D721Med (cell line): ENCODE results near the gene ASIC2.

Experiments
- DNase-seq: peaks from one replicate; pipeline ENCODE4 v3.0.0; 2011; ENCODE audit warnings: low spot score; ENCODE audit not compliant: insufficient read length
- FAIRE-seq: peaks from 2 replicates; lab custom pipeline; 2011; peaks lifted over from hg19 to GRCh38; lab: Jason Lieb, UNC
- CTCF ChIP-seq: IDR thresholded peaks from 2 replicates; pipeline ENCODE4 v1.5.1; 2012; ENCODE audit warnings: mild to moderate bottlenecking, control low read depth; ENCODE audit not compliant: insufficient read depth; ENCODE audit errors: missing control alignments

Gene ASIC2

GRCh38 chr17:33039874-33040273 lies 253.2 kb downstream of the ASIC2 start:
- DNase-seq = no peak
- FAIRE-seq = no peak
- TF ChIP-seq CTCF = no peak

GRCh38 chr17:33038740-33039139 lies 254.4 kb downstream of the ASIC2 start:
- no peak for DNase-seq
- no peak for FAIRE-seq

DNA sequence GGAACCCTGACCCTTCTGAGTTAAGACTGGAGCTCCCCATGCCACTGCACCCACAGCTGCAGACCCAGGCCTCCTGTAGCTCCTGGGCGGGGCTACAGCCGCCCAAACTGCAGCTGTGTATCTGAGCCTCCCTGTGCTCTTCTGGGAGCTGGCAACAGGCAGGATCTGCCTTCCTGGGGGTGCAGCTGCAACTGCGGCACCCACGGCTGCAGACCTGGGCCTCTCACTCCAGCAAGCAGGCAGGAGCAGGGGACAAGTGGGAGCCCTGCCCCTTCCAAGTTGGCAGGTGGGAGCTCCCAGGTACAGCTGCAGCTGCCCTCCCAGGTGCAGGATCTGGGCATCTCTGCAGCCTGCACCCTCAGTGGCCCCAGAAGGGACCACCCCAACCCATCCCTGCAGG lies 259.9 kb downstream of the ASIC2 start:
- no peak for TF ChIP-seq CTCF
- FAIRE-seq = no peak
- no peak for DNase-seq

More at GRCh38 chr17:33038740-33039139, 254.4 kb downstream of the ASIC2 start:
- peak; percentile 32 for TF ChIP-seq CTCF

- DNase-seq (no peak), FAIRE-seq (no peak)
- TF ChIP-seq CTCF = peak; percentile 36
Measured at GRCh38 chr17:33028778-33029177, 264.3 kb downstream of the ASIC2 start.

DNA sequence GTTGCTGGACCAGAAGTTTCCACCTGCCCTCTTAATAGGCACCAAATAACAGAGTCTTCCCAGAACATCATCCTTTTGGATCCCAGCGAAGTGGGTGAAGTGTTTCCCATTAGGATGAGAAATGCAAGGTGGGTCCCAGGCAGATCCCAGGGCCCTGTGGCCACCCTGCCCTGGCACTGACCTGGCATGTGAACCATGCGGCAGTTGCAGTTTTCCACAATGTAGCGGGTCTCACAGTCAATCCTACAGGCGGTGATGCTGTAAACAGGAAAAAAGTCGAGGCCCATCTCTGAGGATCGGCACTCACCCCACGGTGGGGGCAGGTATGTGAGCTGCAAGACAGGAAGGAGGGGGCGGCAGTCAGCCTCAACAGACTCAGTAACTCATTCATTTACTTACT lies 265.0 kb downstream of the ASIC2 start:
- no peak for TF ChIP-seq CTCF
- DNase-seq = no peak
- no peak for FAIRE-seq

GRCh38 chr17:33024688-33025486 lies 268.2 kb downstream of the ASIC2 start:
- no peak for TF ChIP-seq CTCF
- FAIRE-seq (no peak), DNase-seq (no peak)

DNA sequence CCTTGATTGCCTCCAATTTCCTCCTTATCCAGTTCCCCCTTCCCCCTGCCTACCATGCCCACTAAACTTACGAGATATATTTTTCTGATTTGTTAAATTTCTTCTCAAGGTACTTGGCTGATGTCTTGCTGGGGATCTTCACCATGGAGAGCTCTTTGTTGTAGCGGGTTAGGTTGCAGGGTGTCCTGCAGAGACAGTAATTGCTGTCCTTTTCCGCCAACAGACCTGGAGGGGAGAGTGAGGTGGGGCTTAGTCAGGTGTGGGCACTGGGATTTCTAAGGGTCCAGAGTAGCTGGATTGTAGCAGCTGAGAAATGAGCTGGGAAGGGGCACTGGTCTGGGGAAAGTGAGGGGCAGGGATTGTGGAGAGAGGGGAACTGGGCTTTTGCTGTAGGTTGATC lies 269.3 kb downstream of the ASIC2 start:
- FAIRE-seq (no peak), DNase-seq (no peak)
- no peak for TF ChIP-seq CTCF
